ENCODE results near the gene COASY.

- TF ChIP-seq CTCF (IDR thresholded peaks at IDR 0.05) (no peak), EP300 (IDR thresholded peaks at IDR 0.05) (no peak), POLR2A (IDR thresholded peaks at IDR 0.05) (no peak)
These were observed 26.5 kb upstream of the COASY start for GRCh38 chr17:42535155-42536047.
